ENCODE data around the gene IGSF5. TPM values are rescaled to one million over a fixed set of nuclear protein-coding genes. Genes with fewer than 3 reads are reported as not detected.

The IGSF5 gene
- polyA plus RNA-seq, 3 donors = not detected

DNA sequence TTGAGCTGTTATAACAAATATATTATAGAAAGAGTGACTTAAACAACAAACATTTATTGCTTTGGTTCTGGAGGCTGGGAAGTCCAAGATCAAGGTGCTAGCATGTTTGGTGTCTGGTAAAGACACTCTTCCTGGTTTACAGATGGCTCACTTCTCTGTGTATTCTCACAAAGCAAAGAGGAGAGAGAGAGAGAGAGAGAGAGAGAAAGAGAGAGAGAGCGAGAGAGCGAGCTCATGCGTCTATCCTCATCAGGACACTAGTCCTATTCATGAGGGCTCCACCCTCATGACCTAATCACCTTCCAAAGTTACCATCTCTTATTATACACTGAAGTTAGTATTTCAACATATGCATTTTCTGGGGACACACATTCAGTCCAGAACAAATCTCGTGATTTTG is 89.6 kb downstream of the IGSF5 start:
- no peak overlapping the region for H3K9ac ChIP-seq (ENCODE audit: insufficient read depth, low read length, poor library complexity, severe bottlenecking)
- H3K36me3 ChIP-seq (replicated peaks in 1 of 2; ENCODE audit: control insufficient read depth in 1 of 2, insufficient read depth in 2 of 2, low read length in 2 of 2) = no peaks in the 10 kb centered on the region
- no peaks in the 10 kb centered on the region for H3K9me3 ChIP-seq (replicated peaks in 1 of 2; ENCODE audit: control insufficient read depth in 1 of 2, insufficient read depth in 1 of 2, low read length in 2 of 2)
- H3K4me2 ChIP-seq (replicated peaks; ENCODE audit: extremely low read depth, low read length, poor library complexity, severe bottlenecking) = no peak overlapping the region
- H3K79me2 ChIP-seq (ENCODE audit: insufficient read depth, low read length) = no peaks in the 10 kb centered on the region
- H3K4me3 Mint-ChIP-seq = no peak overlapping the region
- no CpG with 5 or more reads among the region's 4 CpGs for WGBS (ENCODE audit: insufficient coverage)
- no peaks in the 10 kb centered on the region for H3K27me3 ChIP-seq (ENCODE audit: control insufficient read depth in 2 of 2, insufficient read depth in 2 of 2, low read length in 2 of 2)
- H2AFZ ChIP-seq (ENCODE audit: insufficient read depth, low read depth, low read length, poor library complexity, severe bottlenecking) = no peak overlapping the region
- no peak overlapping the region for H3K4me3 ChIP-seq (replicated peaks in 1 of 3; ENCODE audit: low read depth in 2 of 3, low read length in 3 of 3)
- TF ChIP-seq CTCF (IDR thresholded peaks at IDR 0.05) = no peak
- intact Hi-C loops (cut with micrococcal nuclease) = no loop called here
- H3K36me3 Mint-ChIP-seq = no peaks in the 10 kb centered on the region
- DNase-seq = no peak
- no peaks in the 10 kb centered on the region for H3K4me1 Mint-ChIP-seq
- H3K27me3 Mint-ChIP-seq (ENCODE audit: low read depth in 3 of 3) = peaks cover 0 to 3% (median 2%) of the 10 kb centered on the region in 3 donors
- H3K27ac Mint-ChIP-seq = no peak overlapping the region
- no peak overlapping the region for H3K27ac ChIP-seq (ENCODE audit: low read depth in 1 of 2, low read length in 2 of 2)
- peaks cover 0 to 2% (median 0%) of the 10 kb centered on the region in 7 donors for H3K9me3 Mint-ChIP-seq
- H3K4me1 ChIP-seq (ENCODE audit: control insufficient read depth in 1 of 2, insufficient read depth in 2 of 2, low read length in 2 of 2) = no peaks in the 10 kb centered on the region
- no peaks in the 10 kb centered on the region for H4K20me1 ChIP-seq (ENCODE audit: insufficient read depth, low read length)

GRCh38 chr21:39837861-39838359 is 92.9 kb downstream of the IGSF5 start:
- Mint-ChIP-seq H3K27ac (no peak overlapping the region), H3K27me3 (ENCODE audit: low read depth in 3 of 3) (peaks cover 0 to 3% (median 2%) of the 10 kb centered on the region in 3 donors), H3K9me3 (peaks cover 0 to 4% (median 2%) of the 10 kb centered on the region in 7 donors), H3K4me3 (no peak overlapping the region), H3K4me1 (no peaks in the 10 kb centered on the region), H3K36me3 (no peaks in the 10 kb centered on the region)
- Histone ChIP-seq H3K4me2 (replicated peaks; ENCODE audit: extremely low read depth, low read length, poor library complexity, severe bottlenecking) (no peak overlapping the region), H4K20me1 (ENCODE audit: insufficient read depth, low read length) (no peaks in the 10 kb centered on the region), H3K27ac (ENCODE audit: low read depth in 1 of 2, low read length in 2 of 2) (no peak overlapping the region), H3K9ac (ENCODE audit: insufficient read depth, low read length, poor library complexity, severe bottlenecking) (no peak overlapping the region), H3K9me3 (replicated peaks in 1 of 2; ENCODE audit: control insufficient read depth in 1 of 2, insufficient read depth in 1 of 2, low read length in 2 of 2) (no peaks in the 10 kb centered on the region), H2AFZ (ENCODE audit: insufficient read depth, low read depth, low read length, poor library complexity, severe bottlenecking) (no peak overlapping the region), H3K36me3 (replicated peaks in 1 of 2; ENCODE audit: control insufficient read depth in 1 of 2, insufficient read depth in 2 of 2, low read length in 2 of 2) (no peaks in the 10 kb centered on the region), H3K4me1 (ENCODE audit: control insufficient read depth in 1 of 2, insufficient read depth in 2 of 2, low read length in 2 of 2) (no peaks in the 10 kb centered on the region), H3K79me2 (ENCODE audit: insufficient read depth, low read length) (no peaks in the 10 kb centered on the region), H3K27me3 (ENCODE audit: control insufficient read depth in 2 of 2, insufficient read depth in 2 of 2, low read length in 2 of 2) (no peaks in the 10 kb centered on the region), H3K4me3 (replicated peaks in 1 of 3; ENCODE audit: low read depth in 2 of 3, low read length in 3 of 3) (no peak overlapping the region)
- WGBS (ENCODE audit: insufficient coverage) = 71% methylated on average over 1 of the region's 4 CpGs
- no peak for DNase-seq
- intact Hi-C loops (cut with micrococcal nuclease) = no loop called here
- no peak for TF ChIP-seq CTCF (IDR thresholded peaks at IDR 0.05)
